ENCODE measurements around the gene CTIF.

Gene CTIF

DNA sequence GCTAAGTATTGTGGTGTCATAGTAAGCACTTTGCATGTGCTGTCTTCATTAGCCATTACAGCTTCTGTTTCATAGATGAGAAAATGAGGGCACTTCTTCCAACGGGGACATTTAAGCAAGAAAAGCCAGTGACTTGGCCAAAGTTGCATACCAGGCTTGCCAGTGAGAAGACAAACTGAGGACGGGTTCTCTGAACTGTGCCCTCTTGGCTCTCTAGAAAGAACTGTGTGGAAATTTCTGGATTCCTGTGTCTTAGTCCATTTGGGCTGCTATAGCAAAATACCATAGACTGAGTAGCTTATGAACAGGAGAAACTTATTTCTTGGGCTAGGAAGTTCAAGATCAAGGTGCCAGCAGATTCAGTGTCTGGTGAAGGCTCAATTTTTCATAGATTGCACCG is 13.3 kb downstream of the CTIF start:
- DNase-seq = no peak

DNA sequence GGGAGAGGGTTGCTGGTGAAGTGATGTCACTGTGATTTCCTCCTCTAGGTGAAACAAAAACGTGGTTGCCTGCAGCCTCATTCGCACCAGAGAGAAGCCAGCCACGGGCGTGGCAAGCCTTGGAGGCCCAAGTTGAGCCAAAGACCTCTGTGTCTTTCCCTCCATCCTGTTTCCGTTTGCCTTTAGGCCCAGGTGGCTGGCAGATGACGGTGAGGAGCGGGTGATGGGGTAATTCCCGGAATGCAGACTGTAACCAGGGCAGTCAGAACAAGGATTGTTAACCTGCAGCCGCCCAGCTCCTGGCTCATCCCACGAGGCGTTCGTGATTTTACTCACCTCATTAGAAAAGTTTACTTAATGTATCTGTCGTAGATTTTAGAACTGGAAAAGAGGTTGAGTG is 14.4 kb downstream of the CTIF start:
- no peak for DNase-seq

DNA sequence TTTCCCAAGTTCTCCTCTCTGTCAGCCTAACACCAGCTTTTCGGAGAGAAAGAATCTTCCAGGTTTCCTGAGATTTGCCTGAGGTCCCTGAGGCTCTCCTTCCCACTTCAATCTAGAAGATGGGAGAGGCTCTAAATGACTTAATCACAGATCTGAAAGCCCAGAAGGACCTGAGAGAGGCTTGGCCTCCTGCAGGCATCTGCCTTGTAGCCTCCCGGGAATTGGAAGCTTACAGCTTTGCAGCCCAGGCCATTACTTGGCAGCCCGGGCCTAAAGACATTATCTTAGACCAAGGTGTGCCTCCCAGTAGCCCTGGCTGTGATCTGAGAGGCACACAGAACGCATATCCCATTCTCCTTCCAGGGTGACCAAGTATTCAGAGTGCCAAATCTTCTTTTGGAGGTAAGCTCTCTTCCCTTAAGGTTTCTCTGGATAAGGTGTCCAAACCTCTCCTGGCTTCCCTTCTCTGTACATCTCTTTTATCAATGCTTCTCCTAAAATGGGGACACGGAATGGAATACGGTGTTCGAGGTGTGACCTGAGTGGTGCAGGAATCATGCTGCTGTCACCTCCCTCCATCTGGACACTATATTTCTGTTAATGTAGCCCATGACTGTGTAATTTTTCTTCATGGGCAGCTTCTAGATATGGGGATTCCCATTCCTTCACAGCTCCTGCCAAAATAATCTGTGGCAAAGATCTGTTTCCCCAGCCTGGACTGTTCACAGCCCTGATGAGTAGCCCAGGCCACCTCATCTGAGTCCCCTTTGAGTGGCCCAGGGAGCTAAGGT is 16.0 kb downstream of the CTIF start:
- DNase-seq = no peak

DNA sequence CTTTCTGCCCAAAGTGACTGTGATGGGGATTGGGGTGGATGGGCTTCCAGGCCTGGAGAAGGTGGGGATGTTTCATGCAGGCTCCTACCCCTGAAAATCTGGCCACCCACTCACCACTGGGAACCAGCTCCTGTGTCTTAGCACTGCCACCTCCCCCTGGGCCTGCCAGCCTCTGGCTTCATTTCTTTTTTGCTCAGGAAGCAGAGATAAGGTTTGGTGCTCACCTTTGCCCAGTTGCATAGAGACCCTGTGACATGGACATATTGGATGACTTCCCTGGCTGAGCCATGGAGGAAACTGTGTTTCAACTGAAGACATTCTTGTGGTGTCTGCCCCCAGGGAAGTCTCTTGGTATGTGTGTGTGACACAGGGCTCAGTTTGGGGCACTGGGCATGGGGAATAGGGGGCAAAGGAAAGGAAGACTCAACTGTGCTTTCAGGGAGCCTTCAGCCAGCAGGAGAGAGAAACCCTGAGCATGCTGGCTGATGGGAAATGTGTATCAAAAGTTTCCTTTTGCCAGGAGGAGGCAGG is 16.7 kb downstream of the CTIF start:
- DNase-seq = no peak

DNA sequence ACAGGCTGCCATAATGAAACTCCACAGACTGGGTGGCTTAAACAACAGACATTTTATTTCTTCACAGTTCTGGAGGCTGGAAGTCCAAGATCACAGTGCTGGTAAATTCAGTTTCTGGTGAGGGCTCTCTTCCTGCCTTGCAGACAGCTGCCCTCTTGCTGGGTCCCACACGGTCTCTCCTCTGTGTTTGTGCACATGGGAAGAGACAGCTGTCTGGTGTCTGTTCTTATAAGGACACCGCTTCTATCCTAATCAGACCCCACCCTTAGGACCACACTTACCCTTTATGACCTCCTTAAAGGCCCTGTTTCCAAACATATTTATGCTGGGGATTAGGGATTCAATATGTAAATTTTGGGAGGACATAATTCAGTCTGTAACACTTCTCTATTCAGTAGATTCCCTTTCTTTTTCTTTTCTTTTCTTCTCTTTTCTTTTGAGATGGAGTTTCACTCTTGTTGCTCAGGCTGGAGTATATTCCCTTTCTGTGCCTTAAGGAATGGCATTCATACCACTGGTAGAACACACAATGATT is 18.9 kb downstream of the CTIF start:
- no peak for DNase-seq

DNA sequence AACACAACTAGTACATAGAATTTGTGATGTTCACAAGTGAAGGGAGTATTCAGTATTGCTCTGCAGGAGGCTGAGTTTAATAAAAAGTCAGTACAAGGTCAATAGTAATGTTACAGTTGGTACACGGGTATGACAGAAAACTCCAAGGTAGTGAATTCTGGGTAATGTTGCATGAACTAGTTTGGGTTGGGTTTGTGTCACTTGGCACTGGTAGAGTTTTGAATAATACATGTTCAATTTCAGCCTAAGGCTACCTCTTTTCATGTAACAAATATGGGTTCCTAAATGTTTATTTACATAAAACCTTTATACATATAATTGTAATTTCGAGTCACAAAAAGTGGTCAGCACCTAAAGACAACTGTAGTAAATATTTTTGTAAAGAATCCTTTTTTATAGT is 19.4 kb downstream of the CTIF start:
- no peak for DNase-seq

DNA sequence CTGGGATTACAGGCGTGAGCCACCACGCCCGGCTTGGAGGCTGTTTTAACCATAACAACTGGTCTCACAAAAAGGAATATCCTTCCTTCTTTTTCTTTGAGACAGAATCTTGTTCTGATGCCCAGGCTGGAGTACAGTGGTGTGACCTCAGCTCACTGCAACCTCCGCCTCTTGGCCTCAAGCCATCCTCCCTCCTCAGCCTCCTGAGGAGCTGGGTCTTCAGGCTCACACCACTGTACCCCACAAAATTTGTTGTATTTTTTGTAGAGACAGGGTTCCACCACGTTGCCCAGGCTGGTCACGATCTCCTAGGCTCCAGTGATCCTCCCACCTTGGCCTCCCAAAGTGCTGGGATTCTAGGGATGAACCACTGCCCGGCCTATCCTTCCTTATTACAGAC is 21.7 kb downstream of the CTIF start:
- DNase-seq = no peak

DNA sequence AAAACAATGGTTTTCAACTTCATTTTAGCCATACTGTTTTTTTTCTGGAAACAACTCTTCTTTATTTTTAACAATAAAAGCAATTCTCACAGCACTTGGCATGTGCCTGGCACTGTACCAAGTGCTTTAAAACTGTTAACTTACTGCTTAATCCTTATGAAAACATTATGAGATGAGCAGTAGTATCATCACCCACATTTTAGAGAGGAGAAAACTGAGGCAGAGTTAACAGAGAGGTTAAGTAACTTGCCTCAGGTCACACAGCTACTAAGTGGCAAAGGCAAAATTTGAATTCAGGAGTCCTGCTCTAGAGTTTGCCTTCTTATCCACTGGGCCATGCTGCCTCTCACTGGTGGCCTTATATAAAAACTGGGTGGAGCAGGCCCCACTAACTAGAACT is 23.2 kb downstream of the CTIF start:
- DNase-seq = no peak

DNA sequence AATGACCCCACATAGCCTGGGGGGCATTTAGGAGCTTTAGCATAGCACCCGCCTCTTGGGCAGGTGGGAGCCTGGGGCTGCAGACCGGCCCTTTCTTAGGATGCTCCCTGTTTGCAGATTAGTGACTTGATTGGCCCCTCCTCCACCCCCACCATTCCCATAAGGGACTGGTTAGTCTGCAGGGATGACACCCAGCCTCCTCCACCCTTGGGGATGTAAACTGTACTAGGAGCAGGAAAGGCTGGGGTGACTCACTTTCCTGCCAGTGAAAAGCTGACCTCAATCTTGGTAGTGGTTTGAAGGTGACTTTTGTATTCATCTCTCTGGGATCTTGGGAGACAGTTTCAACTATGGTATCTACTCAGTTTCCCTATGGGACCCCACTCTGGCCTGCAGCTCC is 24.2 kb downstream of the CTIF start:
- no peak for DNase-seq

DNA sequence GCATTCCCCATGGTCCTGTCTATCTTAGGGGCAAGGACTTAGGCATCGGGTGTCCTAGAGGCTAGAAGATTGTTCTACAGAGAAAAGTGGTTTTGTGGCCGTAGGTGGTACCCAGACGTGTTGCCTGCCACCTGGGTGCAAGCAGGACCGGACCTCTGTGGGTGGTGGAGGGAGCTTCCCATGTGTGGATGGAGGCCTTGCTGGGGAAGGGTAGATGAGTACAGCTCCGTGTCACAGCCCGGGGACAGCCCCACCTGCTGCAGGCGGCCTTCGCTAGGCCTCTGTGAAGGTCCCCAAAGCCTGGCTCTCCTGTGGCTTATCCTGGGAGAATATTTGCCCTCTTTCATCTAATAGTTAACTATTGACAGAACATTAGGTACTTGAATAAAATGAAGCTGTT is 25.3 kb downstream of the CTIF start:
- DNase-seq = no peak

DNA sequence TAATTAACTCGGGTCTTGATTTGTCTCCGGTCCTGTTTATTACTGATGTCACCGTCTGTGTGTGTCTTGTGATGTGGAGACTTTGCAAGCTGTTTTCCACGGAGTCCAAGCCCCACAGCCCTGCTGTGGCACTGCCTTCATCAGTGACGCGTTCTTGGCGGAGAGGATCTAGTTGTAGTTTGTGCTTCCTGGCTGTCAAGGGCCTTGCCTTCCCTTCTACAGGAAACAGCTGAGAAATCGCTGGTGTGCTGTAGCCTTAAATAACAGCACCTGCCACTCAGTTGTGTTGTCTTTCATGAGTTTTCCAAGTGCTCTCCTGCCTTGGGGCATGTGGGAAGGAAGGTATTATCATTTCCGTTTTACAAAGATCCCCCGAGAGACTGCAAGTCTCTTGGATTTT is 26.3 kb downstream of the CTIF start:
- DNase-seq = no peak

DNA sequence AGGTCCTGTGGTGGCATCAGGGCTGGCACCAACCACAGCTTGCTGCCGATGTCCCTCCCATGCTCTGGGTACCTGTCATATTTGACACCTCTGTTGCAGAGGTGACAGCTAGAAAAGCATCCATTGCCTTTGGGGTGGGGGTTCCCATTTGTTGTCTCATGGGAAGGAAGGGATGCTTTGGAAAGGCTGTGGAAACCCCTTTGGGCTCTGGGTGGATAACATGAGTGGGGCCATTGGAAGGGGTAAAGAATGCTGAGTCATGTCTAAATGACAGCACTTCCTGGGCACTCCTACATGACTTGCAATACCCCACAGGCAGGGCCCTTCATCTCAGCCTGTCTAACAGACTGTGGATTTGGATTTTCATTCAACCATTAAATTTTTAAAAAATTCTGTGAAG is 27.8 kb downstream of the CTIF start:
- DNase-seq = no peak

DNA sequence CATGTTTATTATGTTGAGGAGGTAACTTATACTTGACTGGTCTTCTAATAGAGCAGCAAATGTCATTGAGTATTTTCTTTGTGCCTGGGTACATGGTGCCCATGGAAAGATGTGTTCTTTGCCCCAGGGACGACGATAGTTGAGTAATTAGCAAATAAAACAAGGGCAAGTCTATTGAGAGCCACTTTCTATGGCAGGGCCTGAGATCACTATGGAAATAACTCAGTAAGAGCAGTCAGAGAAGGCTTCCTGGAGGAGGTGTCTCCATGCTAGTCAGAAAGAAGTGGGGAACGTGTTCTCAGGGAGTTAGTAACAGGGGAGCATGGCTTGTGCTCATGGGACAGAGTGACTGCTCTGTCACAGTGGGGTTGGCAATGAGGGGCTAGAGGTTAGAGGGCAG is 28.6 kb downstream of the CTIF start:
- no peak for DNase-seq

DNA sequence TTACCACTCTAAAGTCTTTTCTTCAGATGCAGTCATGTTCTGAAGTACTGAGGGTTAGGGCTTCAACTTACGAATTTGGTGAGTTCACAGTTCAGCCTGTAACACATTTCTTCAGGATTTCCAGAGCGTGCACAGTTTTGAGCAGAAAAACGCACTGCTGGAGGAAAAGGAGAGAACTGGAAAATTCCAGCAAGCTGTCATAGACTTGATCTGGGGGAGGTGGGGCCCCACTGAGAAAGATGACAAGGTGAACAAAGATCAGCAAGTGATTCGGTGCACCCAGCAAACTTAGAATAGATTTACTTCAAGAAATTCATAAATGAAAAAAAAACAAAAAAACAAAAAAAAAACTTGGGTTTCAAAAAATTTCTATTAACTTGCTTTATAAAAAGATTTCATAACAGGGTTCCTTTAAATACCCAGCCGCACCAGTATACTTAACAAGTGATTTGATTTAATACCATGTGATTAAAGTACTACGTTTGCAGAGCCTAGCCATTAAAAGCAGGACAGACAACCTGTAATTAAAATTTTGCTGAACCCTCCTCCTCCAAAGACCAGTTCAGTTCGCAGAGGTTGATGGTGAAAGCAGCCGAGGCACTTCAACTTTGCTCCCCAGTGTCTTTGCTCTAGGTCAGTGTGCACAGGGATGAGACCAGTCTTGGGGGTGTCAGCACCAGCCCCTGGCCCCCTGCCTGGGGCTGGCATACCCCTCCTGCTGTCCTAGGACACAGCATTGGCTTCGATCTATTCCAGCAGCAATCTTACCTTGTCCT is 30.5 kb downstream of the CTIF start:
- no peak for DNase-seq

DNA sequence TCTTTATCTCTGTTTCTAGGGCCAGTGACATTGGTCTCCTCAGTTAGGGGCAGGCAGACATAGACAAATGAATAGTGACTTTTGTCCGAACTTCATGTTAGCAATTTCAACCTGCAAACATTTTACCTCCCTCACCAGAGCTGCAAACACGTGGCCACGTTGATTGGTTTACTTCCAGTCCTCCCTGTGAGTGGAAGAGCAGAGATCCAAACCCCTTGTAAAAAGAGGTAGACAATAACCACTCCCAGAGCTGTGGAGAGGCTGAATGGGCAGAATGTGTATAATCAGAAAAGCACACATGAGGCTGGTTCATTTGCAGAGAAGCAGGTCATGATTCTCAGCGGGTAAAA is 31.1 kb downstream of the CTIF start:
- DNase-seq = no peak

DNA sequence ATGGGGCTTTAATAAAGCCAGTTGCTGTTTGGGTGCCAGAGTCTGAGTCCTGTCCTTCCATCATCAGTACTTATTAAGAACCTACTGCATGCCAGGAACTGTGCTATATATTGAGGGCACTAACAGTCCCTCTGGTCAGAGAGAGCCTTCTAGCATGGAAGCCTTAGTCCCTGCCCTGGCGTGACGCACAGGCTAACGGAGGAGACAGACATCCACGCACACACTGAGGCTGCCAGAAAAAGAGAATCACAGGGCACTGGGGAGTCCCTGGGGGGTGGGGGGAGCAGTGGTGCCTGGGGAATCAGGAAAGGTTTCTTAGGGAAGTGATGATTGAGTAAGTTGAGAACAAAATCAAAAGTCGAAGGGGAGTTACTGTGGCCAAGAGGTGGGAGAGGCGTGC is 31.5 kb downstream of the CTIF start:
- no peak for DNase-seq

DNA sequence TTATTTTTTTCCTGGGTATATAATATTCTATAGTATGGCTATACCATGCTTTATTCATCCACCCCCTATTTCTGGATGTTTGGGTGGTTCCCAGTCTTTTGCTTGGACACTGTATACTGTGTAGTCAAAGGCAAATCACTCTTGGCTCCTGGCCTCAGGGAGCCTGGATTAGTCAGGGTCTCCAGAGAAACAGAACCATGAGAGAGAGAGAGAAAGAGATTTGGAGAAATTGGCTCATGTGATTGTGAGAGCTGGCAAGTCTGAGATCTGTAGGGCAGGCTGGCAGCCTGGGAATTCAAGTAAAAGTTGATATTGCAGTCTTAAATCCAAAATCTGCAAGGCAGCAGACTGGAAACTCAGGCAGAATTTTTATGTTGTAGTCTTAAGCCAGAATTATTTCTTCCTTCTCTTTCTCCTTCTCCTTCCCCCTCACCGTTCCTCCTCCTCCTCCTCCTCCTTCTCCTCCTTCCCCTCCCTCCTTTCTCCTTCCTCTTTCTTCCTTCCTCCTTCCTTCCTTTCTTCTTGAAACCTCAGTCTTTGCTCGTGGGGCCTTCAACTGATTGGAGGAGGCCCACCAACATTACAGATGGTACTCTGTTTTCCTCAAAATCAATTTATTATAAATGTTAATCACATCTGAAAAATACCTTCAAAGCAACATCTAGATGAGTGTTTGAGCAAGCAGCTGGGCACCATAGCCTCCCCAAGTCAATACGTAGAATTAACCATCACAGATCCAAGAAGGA is 33.0 kb downstream of the CTIF start:
- no peak for DNase-seq

DNA sequence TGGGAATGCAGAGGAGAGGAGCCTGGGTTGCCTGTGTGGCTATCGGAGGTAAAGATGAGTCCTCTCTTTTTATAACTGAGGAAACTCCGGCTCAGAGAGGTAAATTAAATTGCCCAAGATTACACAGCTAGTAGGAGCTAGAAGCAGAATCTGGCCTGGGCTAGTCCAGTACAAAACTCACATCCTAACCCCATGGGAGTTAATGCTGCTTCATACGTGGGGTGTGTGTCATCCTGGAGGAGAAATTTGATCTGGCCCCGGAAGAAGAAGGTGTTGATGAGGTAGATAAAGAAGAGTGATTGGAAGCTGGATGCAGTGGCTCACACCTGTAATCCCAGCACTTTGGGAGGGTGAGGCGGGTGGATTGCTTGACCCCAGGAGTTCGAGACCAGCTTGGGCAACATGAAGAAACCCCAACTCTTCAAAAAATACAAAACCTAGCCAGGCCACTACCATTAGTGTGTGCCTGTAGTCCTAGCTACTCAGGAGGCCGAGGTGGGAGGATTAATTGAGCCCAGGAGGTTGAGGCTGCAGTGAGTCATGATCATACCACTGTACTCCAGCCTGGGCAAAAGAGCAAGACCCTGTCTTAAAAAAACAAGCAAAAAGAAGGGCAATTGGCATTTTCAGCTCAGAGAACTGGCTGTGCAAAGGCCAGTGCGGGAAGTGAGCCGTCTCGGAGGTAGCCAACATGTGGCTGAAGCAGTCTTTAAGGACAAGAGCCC is 33.7 kb downstream of the CTIF start:
- DNase-seq = no peak

DNA sequence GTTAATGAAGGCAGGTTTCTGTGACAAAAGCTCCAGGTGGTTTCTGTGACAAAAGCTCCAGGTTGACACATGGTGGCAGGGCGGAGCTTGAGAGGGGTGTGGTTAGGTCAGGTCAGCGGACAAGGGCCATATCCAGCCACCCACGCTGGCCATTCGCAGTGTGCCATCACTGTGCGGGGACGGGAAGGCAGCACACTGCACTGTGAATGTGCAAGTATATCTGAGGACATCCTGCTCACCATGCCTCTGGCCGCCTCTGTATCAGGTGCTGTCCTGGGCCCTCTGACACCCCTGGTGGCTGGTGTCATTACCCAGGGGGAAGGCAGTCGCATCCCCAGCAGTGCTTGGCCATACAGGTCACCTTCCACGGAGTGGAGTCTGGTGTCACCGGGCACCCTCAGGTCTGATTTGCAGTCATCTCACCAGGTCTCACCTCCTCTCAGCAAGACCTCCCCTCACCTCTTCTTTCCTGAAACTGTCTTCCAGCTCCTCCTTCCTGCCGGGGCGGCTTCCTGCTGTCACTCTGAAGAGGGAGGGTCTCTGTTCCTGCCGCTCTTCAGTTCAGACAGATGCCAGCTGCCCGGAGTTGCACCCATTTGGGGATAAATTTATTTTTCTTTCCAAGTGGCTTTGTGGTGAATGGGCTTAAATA is 34.9 kb downstream of the CTIF start:
- no peak for DNase-seq

DNA sequence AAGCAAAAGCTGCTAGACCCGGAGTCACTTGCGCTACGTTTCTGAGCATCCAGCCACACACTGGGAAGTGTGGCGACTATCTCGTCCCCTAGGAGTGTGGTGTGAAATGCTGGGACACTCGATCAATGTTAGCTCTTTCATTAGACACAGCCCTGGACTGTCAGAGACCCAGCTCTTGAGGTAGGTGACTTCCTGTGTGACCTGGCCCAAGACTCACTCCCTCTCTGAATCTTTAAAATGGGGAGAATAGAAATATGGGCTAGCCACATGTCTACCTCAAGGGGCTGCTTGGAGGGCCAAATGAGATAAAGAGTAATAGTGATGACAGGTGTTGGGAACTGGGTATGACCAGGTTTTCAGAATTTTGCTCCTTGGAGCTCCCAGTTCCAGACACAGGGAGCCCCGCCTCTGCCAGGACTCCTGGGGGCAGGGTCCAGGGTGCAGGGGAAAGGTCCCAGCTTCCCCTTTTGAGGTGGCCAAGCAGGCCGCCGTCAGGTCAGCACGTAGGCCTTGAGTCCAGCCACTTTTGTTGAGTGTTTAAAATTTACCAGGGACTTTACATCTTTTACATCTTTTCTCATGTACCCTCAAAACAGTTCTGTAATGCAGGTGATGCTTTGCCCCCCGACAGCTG is 36.0 kb downstream of the CTIF start:
- DNase-seq = no peak

DNA sequence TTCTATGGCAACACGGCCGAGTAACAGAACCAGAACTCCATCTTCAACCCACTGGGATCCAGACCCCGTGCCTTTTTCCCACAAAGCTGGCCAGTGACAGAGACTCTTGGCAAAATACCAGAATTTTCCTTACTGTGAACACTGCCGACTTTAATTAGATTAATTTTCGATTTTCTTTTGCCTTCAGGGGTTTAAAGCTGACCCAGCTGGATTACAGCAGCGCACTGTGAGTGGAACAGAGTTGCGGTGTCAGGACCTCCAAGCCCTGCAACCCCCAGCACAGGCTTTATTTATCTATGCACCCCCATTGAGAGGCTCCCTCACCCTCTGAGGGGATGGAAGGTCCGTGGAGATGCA is 36.4 kb downstream of the CTIF start:
- DNase-seq = no peak

All from NCI-H187 (cell line).